Subcutaneous abdominal adipose tissue (tissue), 5 donors: ENCODE data around the gene ALDH6A1.

Experiments used
- H3K27ac ChIP-seq: one replicate; pipeline ENCODE4 v1.7.0; 2013; ENCODE audit warnings: low read depth, mild to moderate bottlenecking, inconsistent platforms, low read length, moderate library complexity
- H3K27me3 ChIP-seq, 5 donors: one replicate each; pipeline ENCODE4 v1.7.0; 2013; ENCODE audit warnings: low read length in 5 of 5, inconsistent platforms in 1 of 5; ENCODE audit not compliant: control insufficient read depth in 5 of 5, insufficient read depth in 4 of 5
- H3K36me3 ChIP-seq, 5 donors: one replicate each; pipeline ENCODE4 v1.7.0; 2013; ENCODE audit warnings: low read length in 5 of 5; ENCODE audit not compliant: control insufficient read depth in 5 of 5, insufficient read depth in 5 of 5
- H3K4me1 ChIP-seq, 5 donors: one replicate each; pipeline ENCODE4 v1.7.0; 2013; ENCODE audit warnings: low read length in 5 of 5, mild to moderate bottlenecking in 3 of 5, moderate library complexity in 1 of 5; ENCODE audit not compliant: control insufficient read depth in 5 of 5, insufficient read depth in 5 of 5
- H3K4me3 ChIP-seq, 5 donors: one replicate each; pipeline ENCODE4 v1.7.0; 2013; ENCODE audit warnings: low read length in 5 of 5, low read depth in 1 of 5
- H3K9ac ChIP-seq, 5 donors: one replicate each; pipeline ENCODE4 v1.7.0; 2013; ENCODE audit warnings: low read length in 5 of 5, mild to moderate bottlenecking in 4 of 5, moderate library complexity in 3 of 5
- H3K9me3 ChIP-seq, 5 donors: one replicate each; pipeline ENCODE4 v1.7.0; 2013; ENCODE audit warnings: low read length in 5 of 5; ENCODE audit not compliant: control insufficient read depth in 5 of 5
- donor health status: healthy.
- donor health status: healthy.
- donor health status: healthy.
- donor health status: healthy.
- donor health status: healthy.

Gene ALDH6A1

DNA sequence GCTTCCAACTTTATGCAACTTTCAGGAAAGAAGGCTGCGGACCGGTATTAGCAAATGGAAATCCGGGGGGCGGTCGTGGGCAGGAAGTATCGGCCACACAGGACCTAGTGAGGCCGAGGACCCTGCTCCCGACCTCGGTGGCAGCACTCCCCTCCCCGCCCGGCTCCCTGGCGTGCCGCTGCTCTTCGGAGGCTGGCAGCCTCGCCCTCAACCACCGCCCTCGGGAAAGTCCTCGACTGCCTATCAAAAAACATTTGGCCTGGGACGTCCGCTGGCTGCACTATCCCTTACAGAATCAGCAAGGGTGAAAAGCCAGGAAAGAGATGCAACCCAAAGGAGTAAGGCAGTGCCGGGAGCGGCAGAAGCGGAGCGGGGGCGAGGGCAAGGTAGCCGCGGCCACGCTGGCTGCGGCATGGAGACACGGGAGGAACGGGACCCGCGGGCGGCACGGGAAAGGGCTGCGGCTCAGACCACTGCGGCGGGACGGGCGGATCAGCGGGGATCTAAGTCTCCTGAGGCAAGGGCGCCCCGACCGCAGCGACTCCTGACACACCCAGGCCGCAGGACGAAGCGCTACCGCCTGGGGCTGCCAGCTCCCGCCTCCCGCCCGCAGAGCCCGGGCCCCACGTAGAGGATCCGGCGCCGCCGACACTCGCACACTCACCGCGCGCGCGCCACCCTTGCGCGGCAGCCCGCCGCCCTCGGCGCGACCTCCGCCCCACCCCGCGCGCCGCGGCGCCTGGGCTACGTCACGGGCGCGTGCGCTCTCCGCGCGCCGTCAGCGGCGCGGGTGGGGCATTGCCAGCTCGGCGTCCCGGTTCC, 65.5 kb downstream of the ALDH6A1 start, which contains the start of the genes BBOF1 and ENTPD5:
TSS of gene BBOF1 (plus strand) at position 764 of the 822 bp plus-strand sequence. CDS start 130 bp downstream, outside the sequence.
TSS of gene ENTPD5 (minus strand) at position 703 of the 822 bp plus-strand sequence. CDS start 31,186 bp downstream, outside the sequence.
- Histone ChIP-seq H3K9me3 (no peaks in the 10 kb centered on the region), H3K4me3 (peak within 1 kb of the TSS; percentile 80 to 96 (median 89)), H3K36me3 (peaks cover 0 to 3% (median 0%) of the 10 kb centered on the region in 5 donors), H3K27ac (peak within 1 kb of the TSS; percentile 98), H3K27me3 (no peaks in the 10 kb centered on the region), H3K4me1 (peaks cover 0 to 19% (median 9%) of the 10 kb centered on the region in 5 donors), H3K9ac (peak within 1 kb of the TSS; percentile 77 to 95 (median 91))

GRCh38 chr14:74018174-74018585, 66.1 kb downstream of the ALDH6A1 start:
- Histone ChIP-seq H3K27ac (peak overlapping the region; percentile 98), H3K27me3 (no peaks in the 10 kb centered on the region), H3K4me3 (peak overlapping the region; percentile 80 to 96 (median 89)), H3K4me1 (peaks cover 0 to 19% (median 9%) of the 10 kb centered on the region in 5 donors), H3K36me3 (peaks cover 0 to 8% (median under 1%) of the 10 kb centered on the region in 5 donors), H3K9ac (peak overlapping the region; percentile 77 to 95 (median 91)), H3K9me3 (no peaks in the 10 kb centered on the region)

- Histone ChIP-seq H3K9me3 (no peaks in the 10 kb centered on the region), H3K4me1 (peaks cover 0 to 19% (median 9%) of the 10 kb centered on the region in 5 donors), H3K27me3 (no peaks in the 10 kb centered on the region), H3K36me3 (peaks cover 2 to 13% (median 9%) of the 10 kb centered on the region in 5 donors), H3K27ac (no peak overlapping the region), H3K4me3 (no peak overlapping the region), H3K9ac (no peak overlapping the region)
These were observed 68.3 kb downstream of the ALDH6A1 start for GRCh38 chr14:74015963-74016362.

DNA sequence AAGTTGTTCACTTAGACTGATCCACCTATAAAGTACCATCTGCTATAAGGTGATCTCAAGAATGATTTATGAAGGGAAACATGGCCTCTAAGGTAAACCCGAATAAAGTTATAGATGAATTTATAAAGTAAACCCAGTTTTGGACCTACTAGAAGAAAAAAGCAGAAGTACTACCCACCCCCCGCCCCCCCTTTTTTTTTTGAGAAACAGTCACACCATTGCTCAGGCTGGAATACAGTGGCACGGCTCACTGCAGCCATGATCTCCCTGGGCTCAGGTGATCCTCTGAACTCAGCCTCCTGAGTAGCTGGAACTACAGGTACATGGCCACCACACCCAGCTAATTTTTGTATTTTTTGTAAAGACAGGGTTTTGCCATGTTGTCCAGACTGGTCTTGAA, 69.1 kb downstream of the ALDH6A1 start:
- peaks cover 0 to 19% (median 9%) of the 10 kb centered on the region in 5 donors for H3K4me1 ChIP-seq
- H3K27ac ChIP-seq: no peak overlapping the region
- peaks cover 6 to 19% (median 15%) of the 10 kb centered on the region in 5 donors for H3K36me3 ChIP-seq
- H3K4me3 ChIP-seq: no peak overlapping the region
- no peaks in the 10 kb centered on the region for H3K9me3 ChIP-seq
- H3K27me3 ChIP-seq: no peaks in the 10 kb centered on the region
- no peak overlapping the region for H3K9ac ChIP-seq

DNA sequence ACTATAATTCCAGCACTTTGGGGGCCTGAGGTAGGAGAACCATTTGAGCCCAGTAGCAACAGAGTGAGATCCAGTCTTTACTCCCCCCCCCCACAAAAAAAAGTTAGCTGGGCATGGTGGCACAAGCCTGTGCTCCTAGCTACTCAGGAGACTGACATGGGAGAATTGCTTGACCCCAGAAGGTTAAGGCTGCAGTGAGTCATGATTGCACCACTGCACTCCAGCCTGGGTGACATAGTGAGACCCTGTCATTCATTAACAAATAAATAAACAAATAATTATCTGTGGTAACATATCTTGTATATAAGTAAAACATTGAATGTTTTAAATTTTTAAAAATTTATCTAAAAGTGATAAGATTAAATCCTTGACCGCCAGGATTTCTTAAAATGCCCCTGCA, 70.0 kb downstream of the ALDH6A1 start:
- Histone ChIP-seq H3K4me1 (peaks cover 0 to 12% (median 4%) of the 10 kb centered on the region in 5 donors), H3K9ac (no peak overlapping the region), H3K4me3 (no peak overlapping the region), H3K9me3 (no peaks in the 10 kb centered on the region), H3K27me3 (no peaks in the 10 kb centered on the region), H3K36me3 (peaks cover 6 to 21% (median 19%) of the 10 kb centered on the region in 5 donors), H3K27ac (no peak overlapping the region)

DNA sequence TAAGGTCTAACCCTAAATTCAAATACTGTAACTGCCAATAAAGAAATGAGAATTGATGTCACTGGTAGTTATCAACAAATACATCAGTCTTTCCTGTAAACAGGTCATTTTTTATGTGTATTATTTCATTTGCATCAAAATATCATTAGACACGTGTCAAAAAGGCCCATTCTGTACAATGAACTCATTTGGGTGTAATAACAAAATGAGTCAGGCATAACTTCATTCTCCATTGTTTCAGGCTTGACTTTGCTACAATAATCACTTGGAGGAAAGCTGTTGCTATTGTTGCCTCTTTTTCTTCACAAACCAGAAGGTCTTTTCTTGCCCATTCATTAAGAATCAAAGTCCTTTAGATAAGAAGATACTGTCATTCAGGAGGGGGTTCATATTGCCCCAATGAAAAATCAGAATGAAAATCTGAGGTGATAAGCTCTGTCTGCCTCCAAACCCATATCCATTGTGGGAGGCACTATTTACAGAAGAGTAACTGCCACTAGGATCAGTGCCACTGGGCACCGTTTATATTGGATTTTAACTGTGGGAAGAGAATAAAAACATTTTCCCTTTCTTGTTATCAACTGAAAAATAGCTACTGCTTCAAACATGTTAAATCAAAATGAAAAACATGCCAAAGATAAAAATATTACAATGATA, 75.3 kb downstream of the ALDH6A1 start:
- no peaks in the 10 kb centered on the region for H3K9me3 ChIP-seq
- no peak overlapping the region for H3K27ac ChIP-seq
- no peak overlapping the region for H3K4me3 ChIP-seq
- no peak overlapping the region for H3K9ac ChIP-seq
- no peaks in the 10 kb centered on the region for H3K4me1 ChIP-seq
- H3K27me3 ChIP-seq: no peaks in the 10 kb centered on the region
- H3K36me3 ChIP-seq: peaks cover 14 to 44% (median 29%) of the 10 kb centered on the region in 5 donors
